Astrocyte (in vitro differentiated cells and primary cell): ENCODE results near the gene CNKSR2.

Source experiments
- EZH2 ChIP-seq: IDR thresholded peaks from 2 replicates; pipeline ENCODE4 v1.6.1; 2012; ENCODE audit warnings: mild to moderate bottlenecking, low read length, inconsistent platforms; ENCODE audit not compliant: insufficient read depth
- TF ChIP-seq, protein P1 (sequence below): IDR thresholded peaks from 2 replicates; pipeline ENCODE4 v1.5.1; 2011; ENCODE audit warnings: low read depth, mild to moderate bottlenecking, inconsistent platforms, low read length, moderate library complexity; ENCODE audit not compliant: insufficient read depth

- TF ChIP-seq, protein P1, sequence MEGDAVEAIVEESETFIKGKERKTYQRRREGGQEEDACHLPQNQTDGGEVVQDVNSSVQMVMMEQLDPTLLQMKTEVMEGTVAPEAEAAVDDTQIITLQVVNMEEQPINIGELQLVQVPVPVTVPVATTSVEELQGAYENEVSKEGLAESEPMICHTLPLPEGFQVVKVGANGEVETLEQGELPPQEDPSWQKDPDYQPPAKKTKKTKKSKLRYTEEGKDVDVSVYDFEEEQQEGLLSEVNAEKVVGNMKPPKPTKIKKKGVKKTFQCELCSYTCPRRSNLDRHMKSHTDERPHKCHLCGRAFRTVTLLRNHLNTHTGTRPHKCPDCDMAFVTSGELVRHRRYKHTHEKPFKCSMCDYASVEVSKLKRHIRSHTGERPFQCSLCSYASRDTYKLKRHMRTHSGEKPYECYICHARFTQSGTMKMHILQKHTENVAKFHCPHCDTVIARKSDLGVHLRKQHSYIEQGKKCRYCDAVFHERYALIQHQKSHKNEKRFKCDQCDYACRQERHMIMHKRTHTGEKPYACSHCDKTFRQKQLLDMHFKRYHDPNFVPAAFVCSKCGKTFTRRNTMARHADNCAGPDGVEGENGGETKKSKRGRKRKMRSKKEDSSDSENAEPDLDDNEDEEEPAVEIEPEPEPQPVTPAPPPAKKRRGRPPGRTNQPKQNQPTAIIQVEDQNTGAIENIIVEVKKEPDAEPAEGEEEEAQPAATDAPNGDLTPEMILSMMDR, result no peak
- TF ChIP-seq EZH2, result no peak
These were observed 324.9 kb downstream of the CNKSR2 start for GRCh38 chrX:21699136-21699535.
